OCI-LY7 (cell line): ENCODE results near the gene LRRC56.

Source experiments
- EZH2phosphoT487 ChIP-seq: fragments of 200-600 bp; sonication (generic); IDR thresholded peaks from 2 replicates; pipeline ENCODE4 v1.6.1; 2018; ENCODE audit warnings: low read depth, borderline replicate concordance, mild to moderate bottlenecking, mixed run types, antibody characterized with exemption, low read length, moderate library complexity, mixed read lengths
- TF ChIP-seq, protein P1 (sequence below): fragments of 200-600 bp; sonication (generic); conservative IDR thresholded peaks from 2 replicates; pipeline ENCODE4 v1.5.1; 2014; ENCODE audit warnings: mild to moderate bottlenecking, antibody characterized with exemption, low read length, moderate library complexity, mixed read lengths

DNA sequence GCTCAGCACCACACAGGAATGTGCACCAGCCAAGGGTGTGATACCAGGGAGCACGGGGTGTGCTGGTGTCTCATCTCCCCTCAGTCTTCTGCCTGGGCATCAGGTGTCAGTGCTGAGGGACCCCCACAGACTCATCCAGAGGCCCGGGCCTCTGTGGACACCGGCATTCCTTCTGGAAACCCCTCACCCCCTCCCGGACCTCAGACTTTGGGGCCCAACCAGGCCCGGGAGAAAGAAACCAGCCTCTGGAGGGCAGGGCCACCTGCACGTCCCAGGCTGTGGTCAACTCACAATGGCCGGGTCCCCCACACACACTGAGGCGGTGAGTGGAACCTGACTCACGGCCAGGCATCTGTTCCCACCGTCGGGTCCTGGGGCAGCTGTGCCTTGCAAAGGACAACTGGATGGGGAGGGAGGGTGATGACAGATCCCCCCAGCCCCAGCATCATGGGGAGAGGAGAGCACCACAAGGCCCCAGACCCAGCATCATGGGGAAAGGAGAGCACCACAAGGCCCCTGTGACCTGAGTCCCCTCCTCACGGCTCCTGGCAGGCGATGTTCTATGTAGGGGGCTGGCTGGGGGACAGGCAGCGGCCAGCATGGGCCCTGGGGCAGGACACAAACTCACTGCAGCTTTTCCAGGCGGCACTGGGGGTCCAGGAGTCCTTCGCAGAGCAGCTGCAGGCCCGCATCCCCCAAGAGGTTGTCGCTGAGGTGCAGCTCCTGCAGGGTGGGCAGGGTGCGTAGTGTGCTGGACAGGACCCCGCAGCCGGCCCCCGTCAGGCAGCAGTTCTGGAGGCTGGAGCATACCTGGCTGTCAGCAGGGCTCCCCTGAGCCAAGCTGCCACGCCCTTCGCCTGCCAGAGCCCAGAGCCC is 37.9 kb upstream of the LRRC56 start:
- TF ChIP-seq, protein P1, sequence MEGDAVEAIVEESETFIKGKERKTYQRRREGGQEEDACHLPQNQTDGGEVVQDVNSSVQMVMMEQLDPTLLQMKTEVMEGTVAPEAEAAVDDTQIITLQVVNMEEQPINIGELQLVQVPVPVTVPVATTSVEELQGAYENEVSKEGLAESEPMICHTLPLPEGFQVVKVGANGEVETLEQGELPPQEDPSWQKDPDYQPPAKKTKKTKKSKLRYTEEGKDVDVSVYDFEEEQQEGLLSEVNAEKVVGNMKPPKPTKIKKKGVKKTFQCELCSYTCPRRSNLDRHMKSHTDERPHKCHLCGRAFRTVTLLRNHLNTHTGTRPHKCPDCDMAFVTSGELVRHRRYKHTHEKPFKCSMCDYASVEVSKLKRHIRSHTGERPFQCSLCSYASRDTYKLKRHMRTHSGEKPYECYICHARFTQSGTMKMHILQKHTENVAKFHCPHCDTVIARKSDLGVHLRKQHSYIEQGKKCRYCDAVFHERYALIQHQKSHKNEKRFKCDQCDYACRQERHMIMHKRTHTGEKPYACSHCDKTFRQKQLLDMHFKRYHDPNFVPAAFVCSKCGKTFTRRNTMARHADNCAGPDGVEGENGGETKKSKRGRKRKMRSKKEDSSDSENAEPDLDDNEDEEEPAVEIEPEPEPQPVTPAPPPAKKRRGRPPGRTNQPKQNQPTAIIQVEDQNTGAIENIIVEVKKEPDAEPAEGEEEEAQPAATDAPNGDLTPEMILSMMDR, result no peak
- no peak for TF ChIP-seq EZH2phosphoT487
